Measurements from ENCODE around the gene AUP1. TPM values are rescaled to one million over a fixed set of nuclear protein-coding genes. Genes with fewer than 3 reads are reported as not detected.
"Not testable (repeated sequence)": the region's sequence is repeated elsewhere in the genome, so short reads cannot be mapped to it uniquely, and the experiment has no call there.

The AUP1 gene
- total RNA-seq, 3 donors from 2014 or later: 108 to 130 (median 128) TPM

DNA sequence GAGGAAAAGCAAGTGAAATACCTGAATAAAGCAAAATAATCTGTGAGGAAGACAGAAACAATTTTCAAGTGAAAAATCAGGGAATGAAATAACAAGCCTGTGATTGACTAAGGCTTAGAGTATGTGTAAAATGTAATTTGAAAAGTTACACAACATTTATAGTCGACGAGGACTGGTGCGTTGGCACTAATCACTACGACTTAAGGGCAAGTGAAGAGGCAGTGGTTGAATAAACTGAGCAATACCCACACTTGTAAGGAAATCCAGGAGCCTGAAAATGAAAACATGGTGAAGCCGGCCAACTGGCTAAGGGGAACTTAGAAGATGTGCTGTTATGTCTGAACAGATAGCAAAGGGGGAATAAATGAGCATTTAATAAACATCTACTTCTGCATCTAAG, 38.4 kb upstream of the AUP1 start:
- no peaks in the 10 kb centered on the region for H3K27me3 ChIP-seq
- no peak for DNase-seq (ENCODE audit: low spot score in 2 of 2)
- peak overlapping the region in 1 of 2 donors; percentile 48 for H3K27ac ChIP-seq
- no peak overlapping the region for H3K4me3 ChIP-seq
- intact Hi-C loops (cut with DNase I; ENCODE audit: low total_unique reads): no loop called here
- no peaks in the 10 kb centered on the region for H3K9me3 ChIP-seq
- TF ChIP-seq, protein P1, sequence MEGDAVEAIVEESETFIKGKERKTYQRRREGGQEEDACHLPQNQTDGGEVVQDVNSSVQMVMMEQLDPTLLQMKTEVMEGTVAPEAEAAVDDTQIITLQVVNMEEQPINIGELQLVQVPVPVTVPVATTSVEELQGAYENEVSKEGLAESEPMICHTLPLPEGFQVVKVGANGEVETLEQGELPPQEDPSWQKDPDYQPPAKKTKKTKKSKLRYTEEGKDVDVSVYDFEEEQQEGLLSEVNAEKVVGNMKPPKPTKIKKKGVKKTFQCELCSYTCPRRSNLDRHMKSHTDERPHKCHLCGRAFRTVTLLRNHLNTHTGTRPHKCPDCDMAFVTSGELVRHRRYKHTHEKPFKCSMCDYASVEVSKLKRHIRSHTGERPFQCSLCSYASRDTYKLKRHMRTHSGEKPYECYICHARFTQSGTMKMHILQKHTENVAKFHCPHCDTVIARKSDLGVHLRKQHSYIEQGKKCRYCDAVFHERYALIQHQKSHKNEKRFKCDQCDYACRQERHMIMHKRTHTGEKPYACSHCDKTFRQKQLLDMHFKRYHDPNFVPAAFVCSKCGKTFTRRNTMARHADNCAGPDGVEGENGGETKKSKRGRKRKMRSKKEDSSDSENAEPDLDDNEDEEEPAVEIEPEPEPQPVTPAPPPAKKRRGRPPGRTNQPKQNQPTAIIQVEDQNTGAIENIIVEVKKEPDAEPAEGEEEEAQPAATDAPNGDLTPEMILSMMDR (IDR thresholded peaks at IDR 0.05): no peak
- TF ChIP-seq POLR2A (IDR thresholded peaks at IDR 0.05) (no peak), POLR2AphosphoS5 (IDR thresholded peaks at IDR 0.05) (no peak)
- H3K36me3 ChIP-seq: no peaks in the 10 kb centered on the region
- no peaks in the 10 kb centered on the region for H3K4me1 ChIP-seq

DNA sequence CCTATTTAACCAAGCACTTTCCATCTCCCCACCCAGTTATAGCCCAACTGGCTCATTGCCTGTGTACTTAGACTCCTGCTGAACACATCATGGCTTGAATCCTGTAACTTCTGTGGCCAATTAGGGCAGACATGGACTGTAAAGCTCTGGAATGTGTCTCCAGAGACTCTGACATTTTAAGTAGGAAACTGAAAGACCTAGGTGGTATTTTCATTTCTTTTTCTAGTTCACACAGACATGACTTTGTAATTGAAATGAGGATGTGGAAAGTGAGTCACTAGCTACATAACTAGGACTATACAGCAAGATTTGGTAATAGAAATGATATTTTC, 37.2 kb upstream of the AUP1 start:
- Histone ChIP-seq H3K4me1 (no peaks in the 10 kb centered on the region), H3K27me3 (no peaks in the 10 kb centered on the region), H3K27ac (no peak overlapping the region), H3K9me3 (no peaks in the 10 kb centered on the region), H3K4me3 (no peak overlapping the region), H3K36me3 (no peaks in the 10 kb centered on the region)
- TF ChIP-seq POLR2A (IDR thresholded peaks at IDR 0.05) (no peak), POLR2AphosphoS5 (IDR thresholded peaks at IDR 0.05) (no peak)
- TF ChIP-seq, protein P1 (IDR thresholded peaks at IDR 0.05): no peak
- no peak for DNase-seq (ENCODE audit: low spot score in 2 of 2)
- intact Hi-C loops (cut with DNase I; ENCODE audit: low total_unique reads): no loop called here

DNA sequence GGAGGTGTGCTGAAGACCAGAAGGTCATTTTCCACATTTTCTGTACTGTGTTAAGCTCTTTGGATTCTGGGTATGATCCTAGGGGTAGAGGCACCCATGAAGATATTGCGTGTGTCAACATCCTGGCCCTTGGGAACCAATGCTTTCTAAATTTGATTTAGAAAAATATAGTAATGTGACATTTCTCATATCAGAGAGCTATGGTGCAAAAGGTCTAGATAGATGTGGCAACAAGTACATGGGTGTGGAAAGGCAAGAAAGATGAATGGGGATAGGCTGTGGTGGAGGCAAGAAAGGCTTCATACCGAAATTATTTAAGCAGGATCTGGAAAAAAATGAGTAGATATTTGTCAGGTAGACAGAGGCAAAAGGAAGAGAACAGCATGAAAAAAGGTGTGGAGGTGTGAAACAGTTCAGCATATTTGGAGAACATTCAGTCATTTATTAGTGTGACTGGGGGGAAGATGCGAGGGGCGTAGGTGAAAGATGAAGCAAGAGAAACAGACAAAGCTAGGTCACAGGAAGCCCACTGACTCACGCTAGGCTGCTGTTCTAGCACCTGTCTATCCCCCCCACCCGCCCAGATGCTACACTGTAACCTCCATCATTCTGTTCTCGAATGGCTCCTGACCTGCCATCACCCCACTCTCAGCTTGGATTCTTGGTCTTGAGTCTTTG, 36.7 kb upstream of the AUP1 start:
- intact Hi-C loops (cut with DNase I; ENCODE audit: low total_unique reads): no loop called here
- Histone ChIP-seq H3K27me3 (no peaks in the 10 kb centered on the region), H3K36me3 (no peaks in the 10 kb centered on the region), H3K4me3 (no peak overlapping the region), H3K4me1 (no peaks in the 10 kb centered on the region), H3K27ac (no peak overlapping the region), H3K9me3 (no peaks in the 10 kb centered on the region)
- TF ChIP-seq, protein P1 (IDR thresholded peaks at IDR 0.05): no peak
- TF ChIP-seq POLR2A (IDR thresholded peaks at IDR 0.05) (no peak), POLR2AphosphoS5 (IDR thresholded peaks at IDR 0.05) (no peak)
- DNase-seq (ENCODE audit: low spot score in 2 of 2): no peak

DNA sequence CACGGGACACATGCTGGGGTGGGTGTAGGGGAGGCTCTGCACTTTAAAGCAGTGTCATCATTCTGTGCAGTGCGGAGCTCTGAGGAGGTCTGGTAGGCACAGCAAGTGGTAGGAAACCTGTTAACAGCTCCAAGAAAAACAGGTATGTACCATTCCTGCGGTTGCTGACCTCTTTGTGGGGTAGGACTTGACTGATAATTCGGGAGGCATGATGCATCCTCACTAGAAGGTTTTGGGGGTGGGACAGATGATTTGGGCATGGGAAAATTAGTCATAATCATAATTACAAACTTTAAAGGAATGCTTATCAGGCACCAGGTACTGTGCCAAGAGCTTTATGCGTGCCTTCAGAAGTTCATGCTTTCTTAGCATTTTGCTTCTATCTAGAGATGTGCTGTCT, 34.7 kb upstream of the AUP1 start:
- Histone ChIP-seq H3K9me3 (no peaks in the 10 kb centered on the region), H3K27me3 (no peaks in the 10 kb centered on the region), H3K36me3 (no peaks in the 10 kb centered on the region), H3K27ac (no peak overlapping the region), H3K4me3 (no peak overlapping the region), H3K4me1 (peaks cover 0 to 9% of the 10 kb centered on the region in 2 donors)
- no peak for DNase-seq (ENCODE audit: low spot score in 2 of 2)
- TF ChIP-seq, protein P1 (IDR thresholded peaks at IDR 0.05): no peak
- TF ChIP-seq POLR2AphosphoS5 (IDR thresholded peaks at IDR 0.05) (no peak), POLR2A (IDR thresholded peaks at IDR 0.05) (no peak)
- intact Hi-C loops (cut with DNase I; ENCODE audit: low total_unique reads): no loop called here

DNA sequence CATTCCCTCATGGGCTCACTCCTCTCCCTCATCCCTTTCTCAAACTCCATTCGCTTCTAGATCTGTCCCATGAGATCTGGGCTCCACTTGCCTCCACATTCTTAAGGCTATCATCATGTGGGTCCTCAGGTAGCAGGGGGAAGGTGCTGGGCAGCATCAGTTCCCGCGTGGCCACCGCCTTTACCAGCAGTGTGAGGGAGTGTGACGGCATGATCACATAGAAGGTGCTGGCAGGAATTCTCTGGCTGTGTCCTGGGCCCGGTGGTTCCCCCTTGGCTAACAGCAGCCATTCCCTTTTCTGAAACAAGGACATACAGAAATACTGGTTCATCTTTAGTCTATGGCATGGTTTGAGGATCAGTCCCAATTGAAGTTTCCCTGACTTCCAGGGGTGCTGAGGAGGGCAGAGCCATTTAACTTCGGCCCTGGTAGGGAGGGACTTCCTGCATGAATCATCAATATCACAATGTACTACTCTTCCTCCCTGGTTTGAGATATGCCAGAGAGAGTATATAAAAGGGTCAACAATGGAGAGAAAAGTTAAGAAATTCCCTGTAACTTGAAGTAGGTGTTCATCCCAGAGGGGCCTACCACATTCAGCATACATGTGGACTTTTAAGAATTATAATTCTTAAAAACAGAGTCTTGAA, 32.7 kb upstream of the AUP1 start:
- intact Hi-C loops (cut with DNase I; ENCODE audit: low total_unique reads): no loop called here
- Histone ChIP-seq H3K4me1 (peaks cover 0 to 9% of the 10 kb centered on the region in 2 donors), H3K9me3 (no peaks in the 10 kb centered on the region), H3K27ac (no peak overlapping the region), H3K36me3 (no peaks in the 10 kb centered on the region), H3K27me3 (no peaks in the 10 kb centered on the region), H3K4me3 (no peak overlapping the region)
- TF ChIP-seq POLR2A (IDR thresholded peaks at IDR 0.05) (no peak), POLR2AphosphoS5 (IDR thresholded peaks at IDR 0.05) (no peak)
- TF ChIP-seq, protein P1 (IDR thresholded peaks at IDR 0.05): no peak
- DNase-seq (ENCODE audit: low spot score in 2 of 2): no peak

DNA sequence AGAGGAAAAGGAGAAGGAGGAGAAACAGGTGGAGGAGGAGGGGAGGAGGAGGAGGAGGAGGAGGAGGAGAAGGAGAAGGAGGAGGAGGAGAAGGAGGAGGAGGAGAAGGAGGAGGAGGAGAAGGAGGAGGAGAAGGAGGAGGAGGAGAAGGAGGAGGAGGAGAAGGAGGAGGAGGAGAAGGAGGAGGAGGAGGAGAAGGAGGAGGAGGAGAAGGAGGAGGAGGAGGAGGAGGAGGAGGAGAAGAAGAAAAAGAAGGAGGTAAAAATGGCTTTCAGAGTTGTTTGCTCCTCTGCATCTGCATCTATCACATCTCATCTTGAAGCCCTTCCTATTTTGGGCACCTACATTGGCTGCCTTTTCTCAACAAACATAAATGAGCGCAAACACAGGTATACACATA, 31.5 kb upstream of the AUP1 start:
- H3K36me3 ChIP-seq; H3K4me1 ChIP-seq; H3K27me3 ChIP-seq; H3K4me3 ChIP-seq; H3K9me3 ChIP-seq; DNase-seq (ENCODE audit: low spot score in 2 of 2); intact Hi-C loops (cut with DNase I; ENCODE audit: low total_unique reads): not testable (repeated sequence)
- H3K27ac ChIP-seq: peak overlapping the region; percentile 55 to 64

Measured in breast epithelium (tissue), 4 donors.